PFSK-1 (cell line): ENCODE data around the gene SLC9A1.

Experiments
- FOXP2 ChIP-seq: optimal IDR thresholded peaks from 2 replicates; pipeline ENCODE3; 2011; ENCODE audit warnings: borderline replicate concordance, control low read depth, inconsistent platforms; ENCODE audit not compliant: insufficient read depth; ENCODE audit errors: extremely low read length, extremely low read depth
- POLR2AphosphoS5 ChIP-seq: IDR thresholded peaks from 2 replicates; pipeline ENCODE4 v1.6.1; 2012; ENCODE audit warnings: low read depth, mild to moderate bottlenecking, control low read depth, low read length, moderate library complexity
- SIN3A ChIP-seq: IDR thresholded peaks from 2 replicates; pipeline ENCODE4 v1.6.1; 2012; ENCODE audit warnings: mild to moderate bottlenecking, low read length, moderate library complexity, borderline replicate concordance; ENCODE audit not compliant: insufficient read depth
- TAF1 ChIP-seq: IDR thresholded peaks from 2 replicates; pipeline ENCODE4 v1.6.1; 2012; ENCODE audit warnings: low read length, control low read depth, borderline replicate concordance; ENCODE audit not compliant: insufficient read depth
- TF ChIP-seq, protein P1 (sequence below), 2 experiments: IDR thresholded peaks; 2 replicates each; pipeline versions ENCODE4 v1.6.1 to v1.8.0; 2011 to 2012; ENCODE audit warnings: low read depth in 2 of 2, low read length in 2 of 2, control low read depth in 1 of 2, inconsistent platforms in 1 of 2, mild to moderate bottlenecking in 1 of 2, moderate library complexity in 1 of 2; ENCODE audit not compliant: insufficient read depth in 1 of 2

DNA sequence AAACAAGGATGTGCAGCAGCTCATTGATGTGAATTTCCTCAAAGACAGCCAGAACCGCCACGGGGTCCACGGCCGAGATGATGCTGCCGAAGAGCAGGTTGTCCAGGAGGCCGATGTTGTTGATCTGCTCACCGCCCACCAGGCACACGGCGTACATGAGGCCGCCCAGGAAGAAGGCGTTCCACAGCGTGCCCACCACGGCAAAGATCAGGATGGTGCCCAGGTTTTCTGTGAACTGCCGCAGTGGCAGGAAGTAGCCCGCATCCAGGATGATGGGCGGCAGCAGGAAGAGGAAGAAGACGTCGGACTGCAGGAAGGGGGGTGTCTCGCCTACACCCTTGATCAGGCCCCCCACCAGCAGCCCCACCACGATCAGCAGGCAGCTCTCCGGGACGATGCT lies 41.1 kb downstream of the SLC9A1 start:
- TF ChIP-seq, protein P1, sequence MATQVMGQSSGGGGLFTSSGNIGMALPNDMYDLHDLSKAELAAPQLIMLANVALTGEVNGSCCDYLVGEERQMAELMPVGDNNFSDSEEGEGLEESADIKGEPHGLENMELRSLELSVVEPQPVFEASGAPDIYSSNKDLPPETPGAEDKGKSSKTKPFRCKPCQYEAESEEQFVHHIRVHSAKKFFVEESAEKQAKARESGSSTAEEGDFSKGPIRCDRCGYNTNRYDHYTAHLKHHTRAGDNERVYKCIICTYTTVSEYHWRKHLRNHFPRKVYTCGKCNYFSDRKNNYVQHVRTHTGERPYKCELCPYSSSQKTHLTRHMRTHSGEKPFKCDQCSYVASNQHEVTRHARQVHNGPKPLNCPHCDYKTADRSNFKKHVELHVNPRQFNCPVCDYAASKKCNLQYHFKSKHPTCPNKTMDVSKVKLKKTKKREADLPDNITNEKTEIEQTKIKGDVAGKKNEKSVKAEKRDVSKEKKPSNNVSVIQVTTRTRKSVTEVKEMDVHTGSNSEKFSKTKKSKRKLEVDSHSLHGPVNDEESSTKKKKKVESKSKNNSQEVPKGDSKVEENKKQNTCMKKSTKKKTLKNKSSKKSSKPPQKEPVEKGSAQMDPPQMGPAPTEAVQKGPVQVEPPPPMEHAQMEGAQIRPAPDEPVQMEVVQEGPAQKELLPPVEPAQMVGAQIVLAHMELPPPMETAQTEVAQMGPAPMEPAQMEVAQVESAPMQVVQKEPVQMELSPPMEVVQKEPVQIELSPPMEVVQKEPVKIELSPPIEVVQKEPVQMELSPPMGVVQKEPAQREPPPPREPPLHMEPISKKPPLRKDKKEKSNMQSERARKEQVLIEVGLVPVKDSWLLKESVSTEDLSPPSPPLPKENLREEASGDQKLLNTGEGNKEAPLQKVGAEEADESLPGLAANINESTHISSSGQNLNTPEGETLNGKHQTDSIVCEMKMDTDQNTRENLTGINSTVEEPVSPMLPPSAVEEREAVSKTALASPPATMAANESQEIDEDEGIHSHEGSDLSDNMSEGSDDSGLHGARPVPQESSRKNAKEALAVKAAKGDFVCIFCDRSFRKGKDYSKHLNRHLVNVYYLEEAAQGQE (IDR thresholded peaks at IDR 0.05; ENCODE audit: insufficient read depth in 1 of 2, low read depth in 2 of 2, low read length in 2 of 2), result no peak
- TF ChIP-seq FOXP2, result no peak
- TF ChIP-seq POLR2AphosphoS5, result no peak
- no peak for TF ChIP-seq TAF1
- no peak for TF ChIP-seq SIN3A
